Epidermal melanocyte (primary cell): ENCODE results near the gene KLHL29.

ENCODE experiments used
- DNase-seq: peaks from one replicate; pipeline ENCODE4 v3.0.0; 2011; ENCODE audit warnings: low spot score; ENCODE audit not compliant: insufficient read length

The KLHL29 gene

DNA sequence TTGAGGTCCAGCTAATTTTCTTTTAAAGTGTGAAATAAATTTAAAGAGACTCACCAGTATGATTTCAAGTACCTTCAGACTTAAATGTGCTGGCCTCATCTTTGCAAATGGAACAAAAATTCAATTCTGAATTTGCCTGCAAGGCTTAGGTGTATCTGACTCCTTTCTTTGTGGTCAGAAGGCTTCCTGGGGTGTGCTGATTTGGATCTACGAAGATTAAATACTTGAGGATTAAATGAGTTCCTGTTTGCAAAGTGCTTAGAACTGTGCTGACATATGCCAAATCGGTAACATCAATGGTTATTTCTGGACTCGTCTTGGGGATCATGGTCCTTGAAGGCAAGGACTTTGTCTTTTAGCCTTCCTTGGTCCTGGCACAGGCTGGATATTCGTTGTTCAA is 9.7 kb downstream of the KLHL29 start:
- no peak for DNase-seq

DNA sequence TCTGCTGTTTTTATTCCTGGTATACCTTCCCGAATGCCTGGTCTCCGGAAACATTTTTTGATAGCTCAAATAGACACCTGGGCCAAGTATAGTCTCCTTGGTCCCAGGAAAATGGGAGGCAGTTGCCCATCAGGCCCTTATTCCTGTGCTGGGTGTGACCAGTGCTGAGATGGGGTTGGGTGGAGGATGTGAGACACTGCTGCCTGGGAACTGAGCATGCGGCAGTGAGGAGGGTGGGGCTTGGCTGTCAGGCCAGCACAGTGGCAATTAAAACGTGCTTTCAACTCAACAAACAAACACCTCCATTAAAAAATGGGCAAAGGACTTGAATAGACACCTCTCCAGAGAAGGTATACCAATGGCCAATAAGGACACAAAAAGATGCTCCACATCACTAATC is 12.5 kb downstream of the KLHL29 start:
- no peak for DNase-seq

DNA sequence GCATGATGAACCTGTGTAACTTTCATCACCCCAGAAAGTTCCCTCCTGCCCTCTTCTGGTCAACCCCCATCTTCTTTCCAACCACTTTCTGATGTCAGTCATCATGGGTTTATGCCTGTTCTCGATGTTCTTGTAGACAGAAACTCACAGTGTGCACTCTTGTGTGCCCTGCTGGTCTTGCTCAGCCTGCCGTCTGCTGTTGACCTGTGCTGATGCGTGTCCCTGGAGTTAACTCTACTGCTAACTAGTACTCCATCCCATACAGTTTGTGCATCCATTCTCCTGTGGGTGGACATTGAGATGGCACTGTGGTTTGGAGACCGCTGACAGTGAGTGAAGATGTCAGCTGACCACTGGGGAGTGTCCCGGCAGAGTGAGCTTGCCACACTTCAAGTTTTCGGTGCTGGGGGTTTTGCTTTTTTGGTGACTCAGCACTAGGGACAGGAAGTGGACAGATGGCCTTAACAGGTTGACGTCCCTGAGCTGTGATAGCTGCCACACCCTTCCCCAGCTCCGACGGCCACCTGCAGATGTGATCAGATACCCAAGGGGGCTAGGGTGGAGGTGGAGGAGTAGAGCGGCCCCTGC is 14.8 kb downstream of the KLHL29 start:
- no peak for DNase-seq

DNA sequence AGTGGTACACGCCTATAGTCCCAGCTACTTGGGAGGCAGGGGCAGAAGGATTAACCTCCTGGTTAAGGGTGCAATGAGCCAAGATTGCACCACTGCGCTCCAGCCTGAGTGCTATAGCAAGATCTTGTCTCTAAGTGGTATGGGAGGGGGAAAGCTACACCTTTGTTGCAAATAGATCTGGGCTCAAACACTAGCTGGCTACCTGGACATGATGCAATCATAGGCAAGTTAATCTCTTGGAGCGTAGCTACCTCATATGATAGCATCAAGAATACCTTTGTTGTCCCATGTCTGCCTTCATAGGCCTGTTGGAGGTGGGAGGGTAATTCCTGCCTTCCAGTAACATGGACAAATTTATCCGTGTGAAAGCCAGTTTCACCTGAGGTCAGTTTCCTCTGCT is 15.7 kb downstream of the KLHL29 start:
- DNase-seq: no peak

DNA sequence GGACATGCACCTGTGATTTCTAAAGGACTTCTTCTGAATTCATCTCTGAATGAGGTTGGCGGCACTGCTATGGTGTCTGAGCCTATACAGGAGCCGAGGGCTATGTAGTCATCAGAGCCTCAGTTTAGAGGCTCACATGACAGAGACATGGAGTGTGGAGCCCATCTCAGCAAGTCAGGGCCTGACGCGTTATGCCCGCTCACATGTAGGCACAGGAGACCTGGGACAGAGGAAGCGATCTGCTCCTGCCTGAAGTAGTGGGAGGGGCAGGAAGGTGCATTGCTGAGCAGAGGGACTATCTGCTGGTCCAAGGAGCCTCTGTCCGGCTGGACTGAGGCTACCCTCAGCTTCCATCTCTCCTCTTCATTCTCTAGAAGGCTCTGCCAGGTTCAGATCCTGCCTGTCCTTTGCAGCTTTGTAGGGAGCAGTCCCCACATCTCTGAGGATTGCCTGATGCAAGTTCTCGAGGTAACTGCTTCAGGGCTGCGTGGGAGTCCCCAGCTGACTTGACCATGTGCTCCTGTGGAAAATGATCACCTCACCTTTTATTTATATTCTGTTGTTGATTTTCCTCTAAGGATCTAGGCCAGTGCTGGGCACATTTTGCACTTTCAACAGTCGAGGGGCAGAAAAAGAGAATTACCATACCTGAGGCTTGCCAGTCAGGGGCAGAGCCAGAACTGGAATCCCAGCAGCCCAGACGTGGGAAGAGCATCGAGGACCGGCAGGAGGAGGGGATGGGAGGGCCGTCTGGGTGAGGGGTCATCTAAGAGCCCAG is 16.6 kb downstream of the KLHL29 start:
- DNase-seq: no peak

DNA sequence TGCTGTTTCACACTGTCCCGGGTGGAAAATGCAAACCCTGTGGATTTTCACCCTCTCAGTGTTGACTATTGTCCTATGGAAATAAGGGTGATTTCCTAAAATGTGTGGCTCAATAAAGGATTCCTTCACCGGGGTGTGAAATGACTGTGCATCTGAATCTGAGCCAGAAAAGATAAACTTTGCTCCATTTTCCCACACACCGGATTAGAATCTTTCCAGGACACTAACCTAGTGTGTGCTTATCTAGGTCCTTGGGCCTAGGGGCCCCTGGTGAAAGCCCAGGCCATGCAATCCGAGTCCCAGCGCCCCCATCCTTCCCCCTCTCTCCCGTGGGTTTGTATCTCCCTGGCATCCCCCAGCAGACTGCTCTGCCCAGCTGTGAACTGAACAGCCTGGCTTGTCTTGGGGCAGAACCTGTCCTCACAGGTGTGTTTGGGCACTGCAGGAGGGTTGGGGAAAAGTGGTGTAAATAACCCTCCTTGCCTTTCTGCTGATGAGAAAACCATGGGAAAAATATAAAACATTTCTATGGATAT is 17.3 kb downstream of the KLHL29 start:
- DNase-seq: no peak

DNA sequence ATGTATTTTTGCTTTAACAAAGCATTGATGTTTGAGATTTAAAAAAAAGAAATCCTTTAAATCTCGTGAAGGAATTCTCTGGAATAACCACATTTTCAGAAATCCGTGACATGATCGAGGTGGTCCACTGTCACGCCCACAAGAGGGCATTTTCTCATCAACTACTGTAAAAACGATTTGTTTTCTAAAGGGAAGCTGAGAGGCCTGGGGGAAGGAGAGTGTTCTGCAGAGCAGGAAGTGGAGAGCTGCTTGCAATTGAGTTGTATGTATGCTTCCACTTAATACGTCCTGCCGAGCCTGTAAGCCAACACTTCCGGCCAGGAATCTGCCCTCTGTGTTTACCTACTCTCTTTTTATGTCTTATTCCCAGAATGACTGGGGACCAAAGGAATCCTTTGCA is 19.4 kb downstream of the KLHL29 start:
- DNase-seq: peak; percentile 68

DNA sequence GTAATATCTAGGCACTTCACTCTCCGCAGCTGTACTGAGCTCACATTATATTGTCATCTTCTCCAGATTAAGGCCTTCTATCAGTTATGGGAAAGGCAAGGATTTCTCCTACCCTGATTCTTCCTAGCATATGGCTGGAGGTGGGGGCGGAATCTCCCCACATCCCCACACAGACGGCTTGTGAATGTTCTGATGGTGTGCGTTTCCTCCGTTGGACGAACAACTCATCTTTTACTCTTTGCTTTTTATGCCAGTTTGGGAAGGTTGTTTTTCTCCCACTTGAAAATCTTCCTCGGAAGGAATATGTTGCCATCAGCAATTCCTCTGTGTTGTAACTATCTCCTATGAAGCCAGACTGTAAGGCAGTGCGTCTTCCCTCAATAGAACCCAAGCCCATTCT is 24.3 kb downstream of the KLHL29 start:
- DNase-seq: no peak

DNA sequence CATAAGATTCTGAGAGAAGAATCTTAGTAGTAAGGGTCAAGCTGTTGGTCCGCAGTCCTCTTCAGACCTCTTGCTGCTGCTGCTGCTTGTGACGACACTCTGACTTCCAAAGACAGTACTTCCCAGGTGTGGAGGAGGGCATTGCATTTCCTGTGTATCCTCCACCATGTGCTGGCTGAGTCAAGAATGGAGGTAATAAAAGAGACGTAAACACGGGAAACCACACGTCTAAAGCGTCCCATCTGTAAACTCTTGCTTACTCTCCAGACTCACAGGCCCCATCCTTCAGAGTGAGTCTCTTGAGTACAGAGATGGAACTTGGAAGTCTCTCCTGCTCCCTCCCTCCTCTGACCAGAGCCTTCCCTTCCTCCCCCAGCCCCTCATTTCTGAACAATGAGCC is 25.6 kb downstream of the KLHL29 start:
- DNase-seq: no peak

DNA sequence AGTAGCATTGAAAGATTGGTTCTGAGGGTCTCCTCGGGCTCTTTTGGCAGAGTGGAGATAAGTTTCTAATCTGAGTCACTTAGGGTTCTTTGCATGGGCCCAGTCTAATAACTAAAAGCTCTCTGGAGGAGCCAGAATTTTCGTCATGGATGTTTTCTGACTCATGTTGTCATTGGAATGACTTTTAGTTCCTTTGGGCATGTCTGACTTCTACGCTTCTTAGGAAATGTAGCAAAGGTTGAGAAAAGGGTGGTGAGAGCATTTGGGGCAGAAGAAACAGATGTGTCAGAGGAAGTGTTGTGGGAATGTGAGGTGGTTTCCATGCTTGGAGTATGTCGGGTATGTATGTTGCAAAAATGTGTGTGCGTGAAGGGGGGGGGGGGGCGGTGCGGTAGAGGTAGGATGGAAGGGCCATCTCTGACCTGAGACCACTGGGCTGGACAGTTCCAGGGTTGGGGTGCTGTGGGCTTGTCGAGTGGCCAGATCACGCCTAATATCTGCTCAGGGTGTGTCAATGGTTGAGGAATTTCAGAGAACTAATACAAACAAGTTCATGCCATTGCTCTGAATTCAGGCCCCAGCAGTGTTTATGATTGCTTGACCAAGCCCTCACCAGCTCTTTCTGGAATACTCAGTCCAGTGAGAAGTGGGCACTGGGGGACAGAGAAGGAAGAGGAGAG is 26.9 kb downstream of the KLHL29 start:
- DNase-seq: no peak

DNA sequence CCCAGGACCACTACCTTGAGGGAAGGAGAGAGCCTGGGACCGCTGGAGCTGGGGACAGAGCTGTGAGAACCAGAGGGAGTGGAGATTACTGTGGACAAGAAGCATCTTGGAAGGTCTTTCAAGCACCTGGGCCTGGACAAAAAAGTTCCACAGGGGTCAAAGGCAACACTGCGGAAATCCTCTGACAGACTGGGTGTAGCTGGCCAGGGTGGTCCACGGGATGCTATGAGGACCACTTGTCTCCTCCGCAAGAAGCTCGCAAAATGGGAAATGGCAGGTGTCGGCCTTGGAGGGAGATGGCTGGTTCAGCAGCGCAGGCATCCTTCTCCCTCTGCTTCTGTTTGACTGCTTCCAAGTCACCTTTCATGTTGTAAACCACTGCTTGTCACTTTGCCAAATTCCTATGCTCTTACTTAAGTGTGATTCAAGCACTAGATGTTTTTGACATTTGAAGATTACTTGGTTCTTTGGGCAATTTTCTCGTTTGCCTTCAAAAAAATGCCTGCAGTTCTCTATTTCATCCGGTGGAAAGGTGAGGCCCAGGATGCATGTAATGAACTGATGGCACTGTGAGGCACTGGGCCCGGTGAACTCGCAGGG is 27.7 kb downstream of the KLHL29 start:
- no peak for DNase-seq

DNA sequence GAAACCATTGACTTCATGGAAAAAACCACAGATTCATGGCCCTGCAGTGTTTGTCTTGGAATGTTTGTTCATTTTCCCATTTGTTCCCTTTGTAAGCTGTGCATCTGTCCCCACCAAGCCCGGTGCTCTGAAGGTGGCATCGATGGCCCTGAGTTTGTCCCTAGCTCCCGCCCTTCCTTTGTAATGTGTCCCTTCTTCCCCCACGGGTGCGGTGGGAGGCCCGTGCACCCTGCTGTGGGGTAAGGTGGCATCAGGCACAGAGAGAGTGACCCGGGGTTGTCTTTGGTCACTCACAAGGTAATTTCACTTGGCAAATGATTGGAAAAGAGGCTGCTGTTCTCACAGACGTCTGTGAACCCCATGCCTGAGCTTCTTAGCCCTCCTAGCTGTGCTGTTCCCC is 28.7 kb downstream of the KLHL29 start:
- DNase-seq: no peak

DNA sequence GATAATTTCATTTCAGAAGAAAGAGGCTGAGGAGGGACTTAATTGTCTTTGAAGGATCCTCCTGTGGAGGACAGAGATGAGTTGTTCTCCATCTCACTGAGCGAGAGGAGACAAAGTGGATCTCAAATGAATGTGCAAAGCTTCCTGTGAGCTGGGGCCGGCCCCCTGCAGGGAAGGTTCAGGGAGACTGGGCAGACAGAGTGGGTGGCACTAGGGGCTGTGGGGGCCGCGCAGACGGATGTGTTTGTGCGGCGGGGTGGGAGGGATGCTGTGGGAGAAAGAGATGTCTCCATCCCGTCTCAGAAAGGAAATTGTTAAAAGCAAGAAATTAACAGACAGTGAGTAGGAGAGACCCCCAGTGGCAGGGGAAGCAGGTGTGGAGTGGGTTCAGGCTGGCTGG is 29.1 kb downstream of the KLHL29 start:
- no peak for DNase-seq

DNA sequence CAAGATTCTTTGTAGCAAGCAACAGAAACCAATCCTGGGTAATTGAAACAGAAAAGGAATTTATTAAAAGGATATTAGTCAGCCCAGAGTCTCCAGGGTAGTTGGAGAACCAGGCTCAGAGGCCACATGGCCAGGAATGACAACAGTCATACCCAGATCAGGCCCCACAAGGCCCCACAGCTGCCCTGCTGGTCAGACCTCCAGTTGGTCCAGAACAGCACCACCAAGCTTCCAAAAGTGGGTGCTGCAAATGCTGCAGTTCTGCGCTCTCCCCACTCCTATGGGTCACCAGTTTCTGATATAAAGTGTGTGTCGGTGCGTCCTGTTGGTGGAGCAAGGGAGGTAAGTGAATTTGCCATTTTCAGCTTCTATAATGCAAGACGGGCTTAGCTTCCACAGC is 29.9 kb downstream of the KLHL29 start:
- DNase-seq: no peak

DNA sequence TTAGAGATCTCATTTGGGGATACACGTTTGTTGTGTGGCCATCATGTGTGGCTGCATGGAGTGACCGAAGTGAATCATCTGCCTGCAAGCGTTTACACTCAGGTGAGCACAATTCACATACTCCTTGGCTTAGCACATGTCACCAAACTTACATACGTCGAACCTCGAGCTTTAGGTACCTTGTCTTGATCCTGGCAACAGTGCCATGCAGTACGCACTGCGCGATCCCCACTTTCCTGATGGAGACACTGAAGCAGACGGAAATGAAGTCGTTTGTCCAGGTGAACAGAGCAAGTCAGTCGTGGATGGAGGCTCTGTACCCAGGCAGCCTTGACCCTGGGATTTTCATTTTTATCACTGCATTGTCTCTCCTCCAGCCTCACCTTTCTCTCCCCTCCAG is 32.3 kb downstream of the KLHL29 start:
- no peak for DNase-seq

DNA sequence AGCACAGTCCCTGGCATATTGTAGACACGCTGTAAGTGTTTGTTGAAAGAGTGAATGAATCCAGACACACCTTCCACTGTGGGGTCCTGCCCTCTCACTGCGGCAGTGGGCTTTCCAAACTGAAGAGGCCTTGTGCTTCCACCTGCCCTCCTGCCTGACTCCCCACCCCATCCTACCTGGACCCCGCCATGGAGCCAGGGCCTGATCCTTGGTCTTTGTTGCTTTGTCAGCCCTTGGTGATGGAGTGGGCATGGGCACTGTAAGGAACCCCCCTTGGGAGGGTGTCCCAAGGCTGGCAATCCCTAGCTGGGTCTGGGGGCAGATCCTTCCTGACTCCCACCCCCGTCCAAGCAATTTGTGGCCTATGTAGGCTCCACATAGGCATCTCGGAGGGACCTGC is 33.1 kb downstream of the KLHL29 start:
- no peak for DNase-seq

DNA sequence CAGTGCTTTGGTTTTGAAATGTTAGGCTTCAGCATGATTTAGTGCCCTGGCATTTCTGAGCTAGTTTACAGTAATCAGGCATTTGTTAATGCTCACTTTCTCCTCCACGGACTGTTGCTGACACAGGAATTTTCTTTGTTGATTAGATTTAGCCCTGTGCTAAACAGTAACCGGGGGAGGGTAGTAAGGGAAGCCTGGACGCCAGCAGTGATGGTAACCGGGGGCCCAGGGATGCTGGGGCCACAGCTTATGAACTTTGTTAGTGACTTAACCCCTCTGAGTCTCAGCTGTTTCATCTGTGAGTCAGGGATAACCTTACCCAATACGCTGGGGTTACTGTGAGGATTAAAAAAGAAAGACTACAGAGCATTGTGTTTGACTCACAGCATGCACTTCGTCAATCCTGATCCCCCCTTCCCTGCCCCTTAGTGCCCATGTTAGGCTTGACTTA is 33.5 kb downstream of the KLHL29 start:
- no peak for DNase-seq

DNA sequence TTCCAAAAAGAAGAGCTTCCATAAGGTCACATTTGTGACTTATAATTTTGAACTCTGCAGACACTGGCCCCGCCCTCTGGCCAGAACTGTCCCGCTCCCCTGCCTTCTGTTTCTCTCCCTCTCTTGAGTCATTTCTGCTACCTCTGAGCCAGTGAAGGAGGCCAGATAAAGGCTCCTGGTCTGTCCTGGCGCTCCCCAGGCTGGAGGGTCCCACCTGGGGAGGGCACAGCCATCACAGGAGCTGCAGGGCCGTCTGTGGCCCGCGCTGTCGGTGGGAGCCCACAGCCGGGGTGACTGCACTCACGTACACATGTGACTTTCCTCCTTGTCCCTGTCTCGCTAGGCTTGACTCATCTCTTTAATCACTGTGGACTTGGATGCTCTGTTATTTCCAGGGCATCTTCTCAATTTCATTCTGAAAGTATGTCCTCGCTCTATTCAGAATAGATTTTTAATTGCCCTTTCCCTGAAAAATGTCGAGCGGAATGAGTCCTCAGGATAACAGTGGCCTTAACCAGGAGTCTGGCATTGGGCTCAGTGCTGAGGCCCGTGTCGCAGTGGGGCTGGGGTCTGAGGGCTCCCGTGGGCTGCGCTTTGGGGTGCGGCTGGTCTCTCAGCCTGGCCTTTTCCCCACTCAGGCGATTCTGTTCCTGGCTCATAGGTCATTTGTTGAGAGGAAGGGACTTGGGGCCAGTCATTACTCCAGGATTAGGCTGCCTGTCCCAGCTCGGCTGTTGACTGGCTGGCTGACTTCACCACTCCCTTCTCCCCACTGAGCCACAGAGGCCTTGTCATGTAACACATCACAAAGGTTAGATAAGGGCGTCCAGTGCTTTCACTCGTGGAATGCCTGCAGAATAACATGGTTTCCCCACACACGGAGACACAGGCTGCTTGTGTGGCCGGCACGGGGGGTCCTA is 34.5 kb downstream of the KLHL29 start:
- no peak for DNase-seq

DNA sequence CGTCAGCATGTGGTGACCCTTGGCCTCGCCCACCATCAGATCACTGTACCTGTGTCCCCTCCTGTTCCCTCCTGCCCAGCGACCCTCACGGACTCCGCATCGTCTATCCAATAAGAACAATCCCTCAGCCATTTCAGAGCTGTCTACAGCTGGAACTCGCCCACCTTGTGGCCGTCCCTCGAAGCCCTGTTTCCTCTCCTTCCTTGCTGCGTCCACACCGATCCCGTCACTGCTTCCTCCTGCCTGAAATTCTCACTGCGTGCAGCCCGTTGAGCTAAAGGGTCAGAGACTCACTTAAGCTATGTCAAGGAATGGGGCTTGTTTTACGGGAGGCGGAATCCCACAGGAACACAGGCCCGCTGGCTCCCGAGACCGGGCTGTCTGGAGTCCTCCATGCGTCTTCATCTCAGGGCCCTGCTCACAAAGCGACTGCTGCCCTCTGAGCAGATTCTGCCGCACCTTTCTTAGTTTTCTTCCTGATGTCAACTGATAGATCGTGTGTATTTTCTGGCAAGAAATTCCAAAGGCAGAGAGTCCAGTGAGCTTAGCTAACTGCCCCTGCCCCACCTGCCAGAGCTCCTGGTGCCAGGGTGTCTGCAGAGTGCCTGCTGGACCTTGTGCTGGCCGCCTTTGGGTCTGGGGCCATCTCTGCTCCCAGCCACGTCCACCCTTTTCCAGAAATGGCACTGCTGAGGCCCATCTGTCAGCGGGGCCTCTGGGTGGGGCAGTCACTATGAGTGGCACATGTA is 35.3 kb downstream of the KLHL29 start:
- DNase-seq: no peak

DNA sequence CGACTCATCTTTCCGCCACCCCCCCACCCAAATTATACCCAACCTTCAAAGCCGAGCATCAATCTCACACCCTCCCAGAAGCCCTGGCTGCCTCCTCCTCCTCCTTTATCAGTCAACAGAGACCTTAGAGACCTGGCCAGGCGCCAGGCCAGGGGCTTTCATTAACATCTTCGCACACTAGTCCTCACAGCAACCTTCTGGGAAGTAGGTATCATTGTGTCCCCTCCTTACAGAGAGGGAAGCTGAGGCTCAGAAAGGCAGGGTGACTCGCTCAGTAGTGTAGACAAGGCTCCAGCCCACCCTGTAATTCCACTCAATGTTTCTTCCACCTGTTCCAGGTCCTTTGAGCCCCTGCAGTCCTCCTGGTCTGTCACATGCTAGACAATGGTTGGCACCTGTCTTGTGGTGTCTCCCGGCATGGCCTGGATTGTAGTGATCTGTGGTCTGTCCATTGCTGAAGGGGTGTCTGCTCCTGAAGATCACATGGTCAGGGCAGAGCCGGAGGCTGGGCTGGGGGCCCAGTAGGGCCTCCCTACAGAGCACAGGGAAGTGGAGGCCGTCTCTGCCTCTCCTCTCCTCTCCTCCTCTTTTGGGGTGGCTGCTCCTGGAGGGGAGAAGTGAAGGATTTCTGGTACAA is 36.0 kb downstream of the KLHL29 start:
- DNase-seq: no peak
